Muscle of leg (tissue), 11 donors: ENCODE data around the gene CORO2B. TPM values are rescaled to one million over a fixed set of nuclear protein-coding genes. Genes with fewer than 3 reads are reported as not detected.
A peak's percentile ranks its signal among the peaks of the same experiment; 100 is the strongest.

Experiments used
- DNase-seq: peaks from one replicate; pipeline ENCODE4 v3.0.0; 2013
- H3K27ac ChIP-seq: one replicate; pipeline ENCODE4 v1.5.1; 2013; ENCODE audit warnings: mild to moderate bottlenecking, low read length, control low read depth
- H3K27me3 ChIP-seq: one replicate; pipeline ENCODE4 v1.6.1; 2013; ENCODE audit warnings: low read length; ENCODE audit not compliant: control insufficient read depth, insufficient read depth
- H3K36me3 ChIP-seq: one replicate; pipeline ENCODE4 v1.6.1; 2013; ENCODE audit warnings: low read length; ENCODE audit not compliant: control insufficient read depth, insufficient read depth
- H3K4me1 ChIP-seq: one replicate; pipeline ENCODE4 v1.6.1; 2013; ENCODE audit warnings: low read length; ENCODE audit not compliant: control insufficient read depth, insufficient read depth
- H3K4me3 ChIP-seq: one replicate; pipeline ENCODE4 v1.5.1; 2013; ENCODE audit warnings: low read length, control low read depth
- H3K9me3 ChIP-seq: replicated peaks from 2 replicates; pipeline ENCODE4 v1.6.1; 2013; ENCODE audit warnings: low read depth, low read length; ENCODE audit not compliant: control insufficient read depth
- WGBS: methylation state at CpG from one replicate; pipeline ENCODE4 v1.1.5; 2013; ENCODE audit warnings: missing lambda C conversion rate; ENCODE audit not compliant: insufficient coverage; 5-methylcytosine and 5-hydroxymethylcytosine counted together
- polyA plus RNA-seq, 8 donors: library from polyadenylated mRNA; unstranded; fragments of 120-200 nt; gene quantifications; one replicate each; pipeline versions ENCODE4 v1.2.1 to v1.2.3, GENCODE V29; 2013; ENCODE audit warnings: inconsistent platforms in 1 of 8, low replicate concordance in 1 of 8; ENCODE audit not compliant: insufficient read length in 8 of 8, insufficient read depth in 1 of 8
- total RNA-seq: library from RNA; stranded (reverse); fragments of 120-200 nt; gene quantifications from one replicate; pipeline ENCODE4 v1.2.4, GENCODE V29; 2013

Gene CORO2B
- total and polyA plus RNA-seq, 9 donors, result 2.9 to 8.6 (median 5.3) TPM

DNA sequence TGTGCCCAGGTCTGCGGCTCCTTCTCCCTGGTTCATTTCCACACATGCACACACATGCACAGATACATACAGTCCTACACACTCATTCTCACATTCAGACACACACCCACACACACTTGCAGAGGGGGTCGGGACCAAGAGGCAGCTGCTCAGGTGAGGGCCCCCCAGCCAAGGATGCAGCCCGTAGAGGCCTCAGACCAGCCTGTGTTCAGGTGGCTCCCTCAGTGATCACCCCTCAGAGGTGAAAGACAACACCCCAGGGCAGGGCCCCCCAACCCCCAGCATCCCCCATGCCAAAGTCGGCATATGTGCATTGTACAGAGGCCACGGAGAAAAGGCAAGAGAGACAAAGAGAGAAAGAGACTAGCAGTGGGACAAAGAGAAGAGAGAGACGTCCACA lies 5.9 kb upstream of the CORO2B start:
- Histone ChIP-seq H3K27me3 (peaks cover 42% of the 10 kb centered on the region), H3K4me1 (peaks cover 6% of the 10 kb centered on the region)

DNA sequence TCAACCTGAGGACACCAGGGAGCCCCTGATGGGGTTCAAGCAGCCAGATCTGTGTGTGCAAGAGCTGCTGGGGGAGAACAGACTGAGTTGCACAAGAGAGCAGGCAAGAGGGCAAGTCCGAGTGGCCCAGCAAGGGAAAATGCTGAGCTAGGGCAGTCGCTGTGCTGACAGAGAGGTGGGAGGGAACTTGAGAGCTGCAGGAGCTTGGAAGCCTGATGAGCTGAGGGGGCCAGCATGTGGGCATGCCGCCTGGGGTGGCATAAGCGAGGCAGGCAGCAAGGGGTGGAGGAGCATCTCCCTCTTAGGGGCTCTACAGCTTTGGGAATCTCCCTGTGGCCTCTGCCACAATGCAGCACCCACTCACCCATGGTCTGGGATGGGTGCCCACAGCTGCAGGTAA lies 4.7 kb upstream of the CORO2B start:
- no peak for DNase-seq

More for the DNA sequence above, 5.9 kb upstream of the CORO2B start:
- Histone ChIP-seq H3K9me3 (no peaks in the 10 kb centered on the region), H3K36me3 (no peaks in the 10 kb centered on the region), H3K4me3 (no peak overlapping the region), H3K27ac (no peak overlapping the region)
- 84% methylated on average over 3 of the region's 6 CpGs for WGBS
- no peak for DNase-seq

DNA sequence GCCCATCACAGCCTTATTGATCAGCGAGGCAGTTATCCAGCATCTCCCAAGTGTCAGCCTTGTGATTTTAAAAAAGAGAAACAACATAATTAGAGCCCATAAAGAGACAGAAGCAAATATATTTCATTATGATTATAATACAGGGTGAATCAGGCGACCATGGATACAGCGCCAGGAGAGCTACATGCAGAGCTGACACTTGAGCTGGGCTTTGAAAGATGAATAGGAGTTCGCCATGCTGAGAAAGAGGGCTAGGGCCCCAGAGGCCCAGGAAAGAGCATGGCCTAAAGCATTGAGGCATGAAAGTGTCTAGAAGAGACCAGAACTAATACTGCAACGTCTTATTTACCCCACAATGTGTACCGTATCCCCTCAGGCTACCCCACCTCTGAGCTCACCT lies 4.2 kb upstream of the CORO2B start:
- 95% methylated on average over 5 of the region's 6 CpGs for WGBS
- Histone ChIP-seq H3K9me3 (no peaks in the 10 kb centered on the region), H3K36me3 (no peaks in the 10 kb centered on the region), H3K4me3 (no peak overlapping the region), H3K27me3 (peaks cover 48% of the 10 kb centered on the region), H3K4me1 (peaks cover 14% of the 10 kb centered on the region), H3K27ac (no peak overlapping the region)
- no peak for DNase-seq

More for the DNA sequence above, 4.7 kb upstream of the CORO2B start:
- no peaks in the 10 kb centered on the region for H3K9me3 ChIP-seq
- no peak overlapping the region for H3K4me3 ChIP-seq
- no peaks in the 10 kb centered on the region for H3K36me3 ChIP-seq
- peaks cover 10% of the 10 kb centered on the region for H3K4me1 ChIP-seq
- peaks cover 46% of the 10 kb centered on the region for H3K27me3 ChIP-seq
- no peak overlapping the region for H3K27ac ChIP-seq
- WGBS, result 40% methylated on average over 2 of the region's 4 CpGs

DNA sequence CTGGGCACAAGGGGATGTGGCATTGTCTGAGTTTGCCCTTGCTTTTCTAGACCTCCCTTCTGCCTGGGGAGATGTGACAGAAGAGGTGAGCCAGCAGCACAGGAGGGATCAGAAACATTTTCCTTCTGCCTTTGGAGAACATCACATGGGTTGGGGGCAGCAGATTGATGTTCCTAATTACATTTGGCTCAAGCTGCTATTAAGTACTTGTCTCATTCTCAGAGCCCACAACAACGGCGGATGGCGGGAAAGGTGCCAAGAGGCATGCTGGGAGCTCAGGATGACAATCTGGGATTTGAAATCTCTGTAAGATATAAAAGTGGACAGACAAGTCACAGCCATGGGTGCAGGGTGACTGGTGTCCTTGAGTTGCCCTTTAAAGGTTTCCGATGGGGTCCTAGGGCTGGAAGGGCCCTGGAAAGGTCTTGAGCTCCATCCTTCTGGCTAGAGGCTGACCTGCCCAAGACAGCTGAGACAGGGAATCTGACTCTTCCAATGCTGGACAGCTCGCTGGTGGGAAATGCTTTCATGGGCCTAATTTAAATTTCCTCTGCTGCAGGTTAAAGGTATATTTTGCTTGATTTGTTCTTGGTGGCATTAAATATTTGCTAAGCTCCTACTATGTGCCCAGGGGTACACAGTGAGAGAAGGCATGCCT lies 2.4 kb upstream of the CORO2B start:
- no peaks in the 10 kb centered on the region for H3K9me3 ChIP-seq
- 60% methylated on average over 2 of the region's 5 CpGs for WGBS
- H3K27ac ChIP-seq, result no peak overlapping the region
- H3K36me3 ChIP-seq, result no peaks in the 10 kb centered on the region
- DNase-seq, result no peak
- no peak overlapping the region for H3K4me3 ChIP-seq
- H3K27me3 ChIP-seq, result peaks cover 51% of the 10 kb centered on the region
- H3K4me1 ChIP-seq, result peaks cover 21% of the 10 kb centered on the region

DNA sequence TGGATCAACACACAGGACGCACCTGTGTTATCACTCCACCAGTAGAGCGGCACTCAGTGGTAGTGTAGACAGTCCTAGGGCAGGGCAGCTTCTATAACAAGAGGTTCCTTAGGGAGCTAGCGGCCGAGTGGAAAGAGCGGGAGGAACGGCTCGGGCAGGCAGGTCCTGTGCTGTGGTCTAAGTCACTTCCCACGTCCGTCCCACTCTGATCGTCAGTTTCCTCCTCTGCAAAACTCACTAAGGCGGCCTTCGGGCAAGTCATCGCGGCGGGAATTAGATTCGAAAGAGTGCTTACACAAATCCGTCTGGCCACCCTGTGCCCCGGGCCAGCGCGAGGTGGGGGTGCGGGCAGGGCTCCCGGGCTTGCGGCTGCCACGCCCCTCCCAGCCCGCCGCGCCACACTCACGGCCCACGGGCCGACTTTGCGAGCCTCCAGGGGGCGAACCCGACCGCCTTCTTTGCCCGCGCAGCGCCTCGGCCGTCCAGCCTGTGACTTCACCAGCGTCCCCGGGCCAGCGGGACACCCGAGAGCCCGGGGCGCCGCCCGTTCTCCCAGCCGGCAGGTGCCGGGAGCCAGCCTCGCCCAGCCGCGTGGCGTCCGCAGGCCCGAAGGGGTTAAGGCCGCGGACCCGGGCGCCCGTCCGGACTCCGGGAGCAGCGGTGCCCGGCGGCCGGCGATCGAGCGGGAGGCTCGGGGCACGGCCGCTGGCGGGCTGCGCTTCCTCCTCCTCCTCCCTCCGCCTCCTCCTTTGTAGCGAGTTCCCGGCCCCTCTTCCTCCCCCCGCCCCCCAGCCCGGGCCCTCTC lies 416 bp upstream of the CORO2B start:
- DNase-seq, result peak; percentile 78
- no peaks in the 10 kb centered on the region for H3K36me3 ChIP-seq
- H3K27me3 ChIP-seq, result peaks cover 35% of the 10 kb centered on the region
- no peaks in the 10 kb centered on the region for H3K9me3 ChIP-seq
- no peak overlapping the region for H3K27ac ChIP-seq
- peaks cover 21% of the 10 kb centered on the region for H3K4me1 ChIP-seq
- under 1% methylated on average over 75 of the region's 79 CpGs for WGBS
- H3K4me3 ChIP-seq, result peak overlapping the region; percentile 43

DNA sequence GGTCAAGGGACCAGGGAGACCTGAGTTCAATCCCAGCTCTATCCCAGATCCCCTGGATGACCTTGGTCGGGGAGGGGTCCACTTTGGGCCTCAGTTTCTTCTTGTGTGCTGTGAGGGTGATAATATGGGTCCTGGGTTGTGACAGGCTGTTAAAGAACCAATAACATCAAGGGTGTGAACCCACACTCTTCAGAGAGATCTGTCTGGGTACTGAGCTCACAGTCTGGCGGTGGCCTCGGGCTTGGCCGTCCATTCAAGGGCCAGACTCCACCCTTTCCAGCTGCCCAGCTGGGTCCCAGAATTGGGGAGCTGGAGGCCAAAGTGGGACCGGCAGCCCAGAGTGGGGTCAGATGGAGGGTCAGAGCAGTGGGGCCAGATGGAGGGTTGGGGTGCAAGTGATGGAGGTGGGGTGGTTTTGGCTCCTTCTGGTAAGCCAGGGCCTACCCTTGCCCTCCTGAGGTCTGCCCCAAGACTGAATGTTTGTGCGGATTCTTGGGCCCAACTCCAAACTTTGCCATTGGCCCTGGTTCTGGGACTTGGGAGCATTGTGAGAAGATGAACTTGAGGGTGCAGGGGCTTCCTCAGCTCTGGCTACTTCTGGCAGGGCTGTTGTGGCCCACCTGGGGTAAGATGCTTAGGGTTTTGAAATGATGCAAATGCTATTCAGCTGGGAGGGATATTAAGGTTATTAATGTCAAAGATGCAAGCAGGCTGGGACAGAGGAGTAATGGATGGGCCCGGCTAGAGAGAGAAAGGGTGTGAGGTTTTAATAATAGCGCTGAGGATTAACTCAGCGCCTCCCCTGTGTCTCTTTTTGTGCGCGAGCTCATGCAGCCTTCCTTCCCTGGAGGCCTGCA lies 1.5 kb downstream of the CORO2B start:
- no peak overlapping the region for H3K4me3 ChIP-seq
- no peak overlapping the region for H3K27ac ChIP-seq
- DNase-seq, result no peak
- peaks cover 38% of the 10 kb centered on the region for H3K4me1 ChIP-seq
- no peaks in the 10 kb centered on the region for H3K36me3 ChIP-seq
- no peaks in the 10 kb centered on the region for H3K9me3 ChIP-seq
- H3K27me3 ChIP-seq, result peaks cover 26% of the 10 kb centered on the region
- WGBS, result 63% methylated on average over 11 of the region's 11 CpGs

DNA sequence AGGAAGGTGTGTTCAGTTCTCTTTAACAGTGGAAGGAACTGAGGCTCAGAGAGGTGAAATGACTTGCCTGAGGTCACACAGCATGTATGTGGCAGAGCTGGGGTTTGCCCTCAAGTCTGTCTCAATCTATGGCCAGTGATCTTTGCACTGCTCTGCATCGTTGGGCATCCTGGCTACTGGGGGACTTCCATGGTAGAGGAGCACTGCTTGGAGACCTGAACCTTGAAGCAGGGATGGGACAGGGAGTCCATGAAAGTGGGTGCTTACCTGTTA lies 2.0 kb downstream of the CORO2B start:
- H3K9me3 ChIP-seq, result no peaks in the 10 kb centered on the region
- peaks cover 42% of the 10 kb centered on the region for H3K4me1 ChIP-seq
- no peak overlapping the region for H3K4me3 ChIP-seq
- DNase-seq, result no peak
- no peak overlapping the region for H3K27ac ChIP-seq
- 75% methylated on average over 1 of the region's 1 CpG for WGBS
- H3K27me3 ChIP-seq, result peaks cover 26% of the 10 kb centered on the region
- no peaks in the 10 kb centered on the region for H3K36me3 ChIP-seq

DNA sequence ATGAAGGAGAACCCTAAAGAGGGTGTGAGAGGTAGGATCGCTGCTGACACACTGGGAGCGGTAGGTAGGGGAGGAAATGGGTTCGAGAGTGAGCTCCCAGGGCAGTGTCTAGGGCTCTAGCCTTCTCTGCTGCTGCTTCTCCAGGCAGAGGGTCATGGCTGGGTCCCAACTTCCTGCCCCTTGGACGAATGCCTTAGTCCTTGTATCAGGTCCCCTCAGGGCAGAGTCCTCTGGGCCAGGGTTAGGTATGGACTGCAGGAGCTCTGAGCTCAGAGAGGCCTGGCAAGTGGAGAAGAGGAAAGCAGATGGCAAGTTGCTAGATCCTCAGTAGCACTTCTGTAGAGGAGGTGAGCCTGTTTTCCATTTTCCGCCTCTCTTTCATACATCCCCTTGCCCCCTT lies 2.9 kb downstream of the CORO2B start:
- H3K36me3 ChIP-seq, result no peaks in the 10 kb centered on the region
- H3K27me3 ChIP-seq, result peaks cover 21% of the 10 kb centered on the region
- H3K4me1 ChIP-seq, result peaks cover 46% of the 10 kb centered on the region
- H3K27ac ChIP-seq, result no peak overlapping the region
- DNase-seq, result no peak
- no peak overlapping the region for H3K4me3 ChIP-seq
- 69% methylated on average over 4 of the region's 5 CpGs for WGBS
- no peaks in the 10 kb centered on the region for H3K9me3 ChIP-seq

DNA sequence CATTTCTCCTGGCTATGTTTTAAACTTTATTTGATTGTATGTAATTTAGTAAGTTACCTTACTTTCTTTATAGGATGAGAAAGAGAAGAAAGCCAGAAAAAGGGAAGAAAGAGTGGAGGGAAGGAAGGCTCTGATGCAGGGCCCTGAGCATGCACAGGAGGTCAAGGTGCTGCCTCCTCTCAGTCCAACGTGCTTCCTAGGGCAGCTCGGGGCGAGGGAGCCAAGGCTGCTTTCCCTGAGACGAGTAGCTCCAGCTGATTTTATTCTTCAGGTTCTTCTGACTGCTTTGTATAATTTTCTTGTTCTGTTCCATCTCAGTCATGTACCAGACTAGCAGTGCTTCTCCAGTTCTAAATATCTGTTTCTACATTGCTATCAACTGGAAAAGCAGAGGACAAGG lies 3.4 kb downstream of the CORO2B start:
- Histone ChIP-seq H3K36me3 (no peaks in the 10 kb centered on the region), H3K27me3 (peaks cover 16% of the 10 kb centered on the region), H3K27ac (no peak overlapping the region), H3K4me3 (no peak overlapping the region), H3K9me3 (no peaks in the 10 kb centered on the region), H3K4me1 (peaks cover 46% of the 10 kb centered on the region)
- WGBS, result 55% methylated on average over 3 of the region's 4 CpGs
- no peak for DNase-seq

DNA sequence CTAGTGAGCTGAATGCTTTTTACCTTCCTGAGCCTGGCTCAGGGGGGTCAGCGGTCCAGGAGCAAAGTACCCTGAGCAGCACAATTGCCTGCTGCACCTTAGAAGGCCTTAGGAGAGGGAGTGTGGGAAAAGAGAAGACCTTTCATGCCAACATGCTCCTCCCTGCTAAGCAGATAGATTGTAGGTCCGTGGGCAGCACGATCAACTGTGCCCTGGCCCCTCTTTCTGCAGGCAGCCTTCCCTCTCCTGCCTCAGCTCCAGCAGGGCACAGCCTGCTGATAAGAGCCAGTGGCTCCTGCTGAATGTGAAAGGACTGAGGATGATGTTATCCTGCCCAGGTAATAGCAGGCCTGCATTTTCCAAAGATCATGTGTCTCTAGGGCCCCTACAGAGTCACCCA lies 4.1 kb downstream of the CORO2B start:
- Histone ChIP-seq H3K27me3 (peaks cover 10% of the 10 kb centered on the region), H3K36me3 (no peaks in the 10 kb centered on the region), H3K27ac (no peak overlapping the region), H3K4me3 (no peak overlapping the region), H3K4me1 (peaks cover 41% of the 10 kb centered on the region), H3K9me3 (no peaks in the 10 kb centered on the region)
- no peak for DNase-seq
- no CpG with 5 or more reads among the region's 3 CpGs for WGBS
